A673 (cell line): Measurements from ENCODE around the gene MVB12A. TPM values are rescaled to one million over a fixed set of nuclear protein-coding genes. Genes with fewer than 3 reads are reported as not detected.

Experiments used
- BruUV-seq: library from RNA; stranded (reverse); fragments of 400-500 nt; replicated peaks from 2 replicates; lab custom pipeline; 2021; lab: Mats Ljungman, UMichigan
- CTCF ChIA-PET: fragments of 300-600 bp; sonication (Branson Sonifier 250); formaldehyde crosslinking; loops from one replicate; lab custom pipeline; 2022; ENCODE audit warnings: antibody characterized with exemption; lab: Charles Lee
- POLR2A ChIA-PET: fragments of 300-600 bp; sonication (Branson Sonifier 250); formaldehyde crosslinking; loops from one replicate; lab custom pipeline; 2022; ENCODE audit warnings: antibody characterized with exemption; ENCODE audit not compliant: low non-redundant PET; lab: Charles Lee
- DNase-seq: peaks from one replicate; pipeline ENCODE4 v3.0.0-alpha.2; 2015; ENCODE audit warnings: low spot score
- H3K27ac ChIP-seq: fragments of 200-600 bp; sonication (generic); 2 replicates; pipeline ENCODE4 v1.5.1; 2016; ENCODE audit warnings: mixed run types, low read depth, mild to moderate bottlenecking, mixed read lengths, antibody characterized with exemption, low read length; ENCODE audit not compliant: poor library complexity, severe bottlenecking
- H3K27me3 ChIP-seq: fragments of 200-600 bp; sonication (generic); replicated peaks from 2 replicates; pipeline ENCODE4 v1.6.1; 2017; ENCODE audit warnings: mixed run types, low read depth, mild to moderate bottlenecking, mixed read lengths, antibody characterized with exemption, low read length; ENCODE audit not compliant: insufficient read depth, poor library complexity
- H3K36me3 ChIP-seq: fragments of 200-600 bp; sonication (generic); 2 replicates; pipeline ENCODE4 v1.6.1; 2016; ENCODE audit warnings: mixed run types, mild to moderate bottlenecking, mixed read lengths, antibody characterized with exemption, low read length; ENCODE audit not compliant: insufficient read depth, poor library complexity, severe bottlenecking
- H3K4me1 ChIP-seq: fragments of 200-600 bp; sonication (generic); 2 replicates; pipeline ENCODE4 v1.6.1; 2017; ENCODE audit warnings: mixed run types, mild to moderate bottlenecking, mixed read lengths, antibody characterized with exemption, low read length; ENCODE audit not compliant: insufficient read depth, poor library complexity, severe bottlenecking
- H3K4me3 ChIP-seq: fragments of 200-600 bp; sonication (generic); 2 replicates; pipeline ENCODE4 v1.5.1; 2016; ENCODE audit warnings: low read depth, mixed run types, mild to moderate bottlenecking, mixed read lengths, low read length; ENCODE audit not compliant: poor library complexity, severe bottlenecking
- H3K9me3 ChIP-seq: fragments of 200-600 bp; sonication (generic); 2 replicates; pipeline ENCODE4 v1.6.1; 2016; ENCODE audit warnings: mixed run types, low read depth, mild to moderate bottlenecking, mixed read lengths, antibody characterized with exemption, low read length; ENCODE audit not compliant: poor library complexity, severe bottlenecking
- CTCF ChIP-seq: fragments of 300-800, 200-600 bp; sonication (generic); conservative IDR thresholded peaks from 2 replicates; pipeline ENCODE4 v1.5.1; 2017; ENCODE audit warnings: low read depth, mild to moderate bottlenecking, antibody characterized with exemption, low read length, moderate library complexity, mixed read lengths
- EZH2 ChIP-seq: fragments of 200-600 bp; sonication (generic); IDR thresholded peaks from 2 replicates; pipeline ENCODE4 v1.6.1; 2017; ENCODE audit warnings: borderline replicate concordance, low read depth, mild to moderate bottlenecking, mixed read lengths, antibody characterized with exemption, low read length; ENCODE audit not compliant: poor library complexity, severe bottlenecking
- intact Hi-C: fragments of 100-400 bp; cut with micrococcal nuclease; formaldehyde crosslinking; loops from one replicate; pipeline ENCODE4 v1.10.0; 2022; ENCODE audit not compliant: unreplicated experiment
- total RNA-seq: library from RNA; stranded (reverse); gene quantifications from 2 replicates; pipeline ENCODE4 v1.2.3, GENCODE V29; 2021

Gene MVB12A
- total RNA-seq, 1 experiment from 2014 or later: 39.5 TPM

- no peaks in the 10 kb centered on the region for H3K36me3 ChIP-seq
- no peak overlapping the region for H3K4me3 ChIP-seq
- H3K4me1 ChIP-seq: peaks cover 13% of the 10 kb centered on the region
- ChIA-PET POLR2A (interaction anchor here (0.6 kb wide), 1 partner anchor 13 kb away, joined by 10 read pairs; no protein-coding TSS in a partner anchor), CTCF (interaction anchor here (0.5 to 0.6 kb wide), 6 partner anchors 17 to 849 kb away, joined by 3 to 9 read pairs (median 5); no protein-coding TSS in a partner anchor)
- BruUV-seq: no TSS peak
- no peak overlapping the region for H3K27ac ChIP-seq
- H3K27me3 ChIP-seq: no peaks in the 10 kb centered on the region
- H3K9me3 ChIP-seq: no peaks in the 10 kb centered on the region
- intact Hi-C loops: no loop called here
- no peak for DNase-seq
- TF ChIP-seq EZH2 (no peak), CTCF (no peak)
Observed at GRCh38 chr19:17402982-17403855, 16.6 kb upstream of the MVB12A start.

GRCh38 chr19:17404015-17404414, 15.8 kb upstream of the MVB12A start:
- Histone ChIP-seq H3K4me1 (peaks cover 13% of the 10 kb centered on the region), H3K9me3 (no peaks in the 10 kb centered on the region), H3K27ac (peak overlapping the region; percentile 37), H3K27me3 (no peaks in the 10 kb centered on the region), H3K36me3 (no peaks in the 10 kb centered on the region), H3K4me3 (no peak overlapping the region)
- ChIA-PET CTCF (interaction anchor here (0.5 to 0.6 kb wide), 3 partner anchors 18 to 848 kb away, joined by 3 to 9 read pairs (median 5); no protein-coding TSS in a partner anchor), POLR2A (no interaction called here)
- DNase-seq: no peak
- BruUV-seq: no TSS peak
- TF ChIP-seq CTCF: no peak
- intact Hi-C loops: no loop called here

GRCh38 chr19:17404621-17405249, 15.1 kb upstream of the MVB12A start:
- Histone ChIP-seq H3K36me3 (no peaks in the 10 kb centered on the region), H3K27me3 (no peaks in the 10 kb centered on the region), H3K9me3 (no peaks in the 10 kb centered on the region), H3K27ac (peak overlapping the region; percentile 62), H3K4me1 (peaks cover 13% of the 10 kb centered on the region), H3K4me3 (no peak overlapping the region)
- ChIA-PET CTCF (no interaction called here), POLR2A (no interaction called here)
- TF ChIP-seq EZH2 (no peak), CTCF (no peak)
- intact Hi-C loops: no loop called here
- BruUV-seq: no TSS peak
- no peak for DNase-seq
